Right ventricle myocardium inferior (tissue), 1 donor: ENCODE data around the gene LCOR. TPM values are rescaled to one million over a fixed set of nuclear protein-coding genes. Genes with fewer than 3 reads are reported as not detected.

ENCODE experiments used
- ATAC-seq: fragments of 200-7000 bp; cut with Tn5 transposase; one replicate; pipeline ENCODE4 v1.9.1; 2020; ENCODE audit warnings: mild to moderate bottlenecking, moderate library complexity
- DNase-seq: peaks from one replicate; pipeline ENCODE4 v3.0.0; 2021; ENCODE audit errors: missing footprints
- intact Hi-C: fragments of 100-400 bp; cut with DNase I; formaldehyde crosslinking; loops from one replicate; pipeline ENCODE4 v1.11.0; 2022
- microRNA-seq: library from miRNA; unstranded; fragments of <30 nt; microRNA quantifications from one replicate; pipeline ENCODE4 v1.2.0, GENCODE V29; 2020
- total RNA-seq: library from RNA; stranded (reverse); fragmentation: NEBNext Ultra II Directional; extraction: Animal tissue kit (Norgen Biotek cat#: 25700); gene quantifications from one replicate; pipeline ENCODE4 v1.2.1, GENCODE V29; 2021
- donor health status: DM: no; HTN: yes; CAD: no; lungs with severe emphysema.

Gene LCOR
- total RNA-seq, 1 donor from 2014 or later: 21.7 TPM

DNA sequence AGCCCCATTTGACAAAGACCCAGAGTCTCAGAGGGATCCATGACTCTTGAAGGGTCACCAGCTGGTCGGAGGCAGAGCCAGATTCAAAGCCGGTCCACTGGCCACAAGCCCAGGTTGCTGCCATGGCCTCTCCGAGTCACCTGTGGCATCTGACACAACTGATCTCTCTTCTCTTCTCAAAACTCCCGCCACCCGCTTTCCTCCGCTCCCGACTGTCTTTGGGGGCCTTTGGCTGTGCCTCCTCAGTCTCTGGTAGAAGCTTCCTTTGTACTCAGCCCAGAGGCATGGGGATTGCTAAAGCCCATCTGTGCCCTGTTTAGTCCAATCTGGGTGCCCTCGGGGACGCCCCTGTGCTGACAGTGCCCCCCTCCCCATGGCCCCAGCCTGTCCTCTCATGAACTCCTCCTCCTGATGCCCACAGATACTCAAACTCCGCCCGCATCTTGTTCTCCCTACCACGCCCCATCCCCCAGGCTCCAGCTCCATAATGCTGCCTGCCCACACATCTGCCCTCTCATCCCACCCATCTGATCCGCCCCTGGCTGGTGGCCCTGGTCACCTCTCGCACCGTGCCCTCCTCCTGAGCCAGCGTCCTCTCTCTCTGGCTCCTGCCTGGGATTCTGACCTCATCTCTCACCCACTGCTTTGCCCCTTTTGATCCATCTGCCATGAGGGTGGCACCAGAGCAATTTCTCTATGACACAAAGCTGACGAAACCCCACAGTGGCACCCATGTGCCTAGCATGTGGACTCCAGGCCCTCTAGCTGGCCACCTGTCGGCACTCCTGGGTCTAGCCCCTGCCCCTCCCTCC, 203.1 kb downstream of the LCOR start:
- ATAC-seq (no peak), DNase-seq (no peak)
- intact Hi-C loops: no loop called here

DNA sequence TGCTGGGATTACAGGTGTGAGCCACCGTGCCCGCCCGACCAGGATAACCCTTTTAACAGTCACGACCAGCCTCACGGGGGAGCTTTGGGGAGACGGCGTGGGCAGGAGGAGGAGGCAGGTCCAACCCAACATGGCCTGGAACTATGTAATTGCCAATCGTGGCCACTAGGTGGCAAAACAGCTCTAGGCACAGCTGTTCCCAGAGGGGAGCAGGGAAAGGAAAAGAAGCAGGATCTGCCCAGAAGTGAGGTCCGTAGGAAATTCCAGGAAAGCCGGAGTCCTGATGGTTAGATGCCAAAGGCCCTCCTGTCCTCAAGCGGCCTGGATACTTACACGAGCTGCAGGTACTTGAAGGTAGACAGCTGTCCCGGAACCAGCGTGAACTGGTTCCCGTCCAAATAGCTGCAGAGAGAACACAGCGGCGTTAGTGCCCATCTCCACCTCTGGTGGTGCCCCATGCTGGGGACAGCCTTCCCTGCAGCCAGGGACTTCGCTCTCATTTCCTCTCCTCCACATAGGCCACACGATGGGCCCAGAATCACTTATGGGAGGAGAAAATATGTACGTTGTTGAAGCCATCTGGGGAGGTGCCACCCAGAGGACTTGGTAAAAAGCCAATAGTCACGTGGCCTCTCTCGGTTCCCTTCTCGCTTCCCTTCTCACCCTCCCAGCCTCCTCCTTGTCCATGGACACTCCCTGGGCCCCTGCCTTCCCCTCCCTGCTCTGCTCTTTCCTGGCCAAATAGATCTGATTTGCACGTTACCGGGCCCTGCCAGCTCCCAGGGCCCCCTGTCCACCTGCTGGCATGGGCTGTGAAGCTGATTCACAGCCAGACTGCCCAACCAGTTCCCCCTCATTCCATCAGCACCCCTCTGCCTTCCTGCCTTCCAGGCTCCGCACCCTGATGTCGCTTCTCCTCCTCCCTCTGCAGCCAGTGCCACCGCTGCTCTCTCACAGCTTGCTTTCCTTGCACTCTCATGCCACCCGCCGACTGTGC, 205.6 kb downstream of the LCOR start:
- DNase-seq (peak; percentile 79), ATAC-seq (peak; percentile 88)
- intact Hi-C loops: no loop called here

DNA sequence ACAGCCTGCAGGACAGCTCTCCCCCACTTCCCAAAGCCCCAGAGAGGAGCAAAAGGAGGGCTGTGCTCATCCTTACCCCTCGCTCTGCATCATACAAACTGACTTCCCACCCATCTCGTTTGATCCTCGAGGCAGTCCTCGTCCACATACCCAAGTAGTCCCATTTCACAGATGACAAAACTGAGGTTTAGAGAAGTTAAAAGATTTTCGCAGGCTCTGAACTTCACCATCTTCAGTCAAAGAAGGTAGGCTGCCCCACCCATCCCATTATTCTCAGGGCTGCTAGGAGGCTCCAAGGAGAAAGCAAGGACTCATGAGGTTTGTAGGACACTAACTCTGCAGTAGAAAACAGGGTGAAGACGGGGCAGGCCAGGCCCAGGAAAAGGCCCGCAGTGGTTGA, 206.6 kb downstream of the LCOR start:
- DNase-seq (no peak), ATAC-seq (no peak)
- intact Hi-C loops: no loop called here

DNA sequence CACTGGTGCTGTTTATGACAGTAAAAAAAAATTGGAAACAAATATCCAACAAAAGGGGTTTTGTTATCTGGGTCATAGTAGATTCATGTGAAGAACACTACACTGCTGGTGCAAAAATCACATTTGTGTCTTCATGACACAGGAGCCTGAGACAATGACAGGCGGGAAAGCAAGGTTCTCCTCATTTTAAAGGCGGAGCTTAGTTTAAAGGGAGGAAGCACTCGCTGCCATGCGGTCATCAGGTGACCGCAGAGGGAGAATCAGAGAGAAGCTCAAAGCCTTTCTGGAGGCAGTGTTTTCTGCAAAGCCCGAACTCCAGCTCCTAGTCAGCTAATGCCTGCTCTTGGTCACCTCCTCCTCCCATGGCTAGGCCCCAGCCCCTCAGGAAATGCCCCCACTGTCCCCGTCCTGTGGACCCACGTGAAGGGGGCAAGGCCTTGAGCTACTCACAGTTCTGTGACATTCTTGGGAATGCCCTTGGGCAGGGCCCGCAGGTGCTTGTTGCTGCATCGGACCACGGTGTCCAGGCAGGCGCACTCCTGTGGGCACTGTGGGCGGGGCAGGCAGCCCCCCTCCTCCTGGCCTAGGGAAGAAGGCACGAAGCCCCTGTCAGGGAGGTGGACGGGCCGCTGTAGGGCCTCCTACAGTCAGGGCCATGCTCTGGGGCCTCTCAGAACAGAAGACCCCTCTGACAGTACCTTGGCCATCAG, 207.6 kb downstream of the LCOR start:
- DNase-seq (no peak), ATAC-seq (no peak)
- intact Hi-C loops: no loop called here

DNA sequence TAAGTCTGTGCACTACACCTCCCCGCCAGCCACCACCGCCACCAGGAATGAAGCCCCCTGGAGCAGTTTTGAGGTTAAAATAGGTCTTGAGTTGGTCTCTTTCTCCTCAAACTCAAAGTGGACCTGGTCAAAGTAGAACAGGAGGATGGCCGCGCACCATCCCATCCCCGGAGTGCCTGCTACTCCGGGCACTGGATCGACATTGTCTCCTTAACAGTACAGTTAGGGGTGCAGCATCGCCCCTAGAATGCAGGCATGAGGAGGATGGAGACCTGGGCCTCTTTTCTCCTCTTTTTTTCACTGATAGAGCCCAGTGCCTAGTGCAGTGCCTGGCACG, 208.1 kb downstream of the LCOR start:
- DNase-seq: no peak
- no peak for ATAC-seq
- intact Hi-C loops: no loop called here

DNA sequence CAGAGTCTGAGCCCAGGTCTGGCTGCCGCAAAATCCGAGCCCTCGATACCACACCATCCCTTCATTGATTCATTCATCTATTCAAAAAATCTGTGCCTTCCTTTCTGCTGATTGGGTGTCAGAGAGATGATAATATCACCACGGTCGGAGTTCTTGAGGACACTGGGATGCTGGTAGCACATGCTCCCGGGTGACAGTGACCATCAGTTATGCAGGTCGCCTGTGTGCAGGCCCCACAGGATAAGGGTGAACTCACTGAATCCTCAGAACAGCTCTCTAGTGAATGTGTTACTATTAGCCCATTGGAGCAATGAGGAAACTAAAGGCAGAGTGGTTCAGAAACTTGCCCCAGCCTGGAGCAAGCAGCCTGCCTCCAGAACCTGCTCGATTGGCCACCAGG, 208.6 kb downstream of the LCOR start:
- DNase-seq: no peak
- intact Hi-C loops: no loop called here
- ATAC-seq: no peak

DNA sequence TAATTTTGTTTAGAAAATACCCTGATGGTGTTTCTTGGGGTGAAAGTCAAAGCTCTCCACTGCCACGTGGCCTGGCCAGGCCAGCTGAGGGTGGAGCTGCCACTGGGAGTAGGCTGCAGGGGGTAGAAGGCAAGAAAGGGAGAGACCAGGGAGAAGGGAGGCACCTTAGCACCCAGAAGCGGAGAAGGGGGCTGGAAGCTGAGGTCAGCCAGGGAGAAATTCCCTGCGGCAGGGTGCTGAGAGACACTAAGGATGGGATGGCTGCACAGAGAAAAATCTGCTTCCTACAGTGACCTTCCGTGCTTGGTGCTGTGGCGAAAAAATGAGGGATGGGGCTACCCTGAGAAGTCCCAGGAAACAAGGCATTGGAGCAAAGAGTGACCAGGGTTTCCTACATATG, 210.0 kb downstream of the LCOR start:
- intact Hi-C loops: no loop called here
- no peak for ATAC-seq

DNA sequence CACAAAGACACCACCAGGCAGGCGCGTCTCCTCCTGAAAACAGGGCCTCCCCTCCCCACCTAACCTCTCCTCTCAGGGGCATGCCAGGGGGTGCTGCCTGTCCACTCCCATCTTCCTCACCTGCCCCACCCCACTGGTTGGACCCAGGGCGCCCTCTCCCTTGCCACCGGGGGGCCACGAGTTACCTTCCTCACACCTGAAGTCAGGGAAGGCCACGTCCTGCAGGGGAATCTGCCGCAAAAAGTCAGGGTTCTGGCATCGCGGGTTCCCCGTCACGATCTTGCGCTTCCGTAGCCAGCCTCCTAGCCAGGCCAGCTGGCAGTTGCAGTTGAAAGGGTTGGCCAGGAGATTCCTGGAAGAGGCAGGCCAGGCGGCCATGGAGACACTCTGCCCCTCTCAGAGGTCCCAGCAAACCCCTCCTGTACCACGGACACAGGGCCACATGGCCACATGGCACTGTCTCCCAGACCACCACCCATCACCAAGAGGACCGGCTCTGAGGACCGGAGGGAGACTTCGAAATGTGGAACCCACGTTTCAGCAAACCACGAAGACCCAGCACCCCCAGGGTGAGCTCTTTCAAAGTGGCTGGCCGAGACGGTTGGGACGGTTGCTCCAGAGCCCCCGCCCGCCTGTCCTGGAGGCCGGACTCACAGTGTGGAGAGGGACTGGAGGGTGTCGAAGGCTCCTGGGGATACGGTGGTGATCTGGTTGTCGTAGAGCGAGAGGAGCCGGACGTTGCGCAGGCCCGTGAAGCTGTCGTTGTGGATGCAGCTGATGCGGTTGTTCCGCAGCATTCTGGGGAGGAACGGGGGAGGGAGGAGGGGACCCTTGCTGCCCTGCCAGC, 210.8 kb downstream of the LCOR start:
- intact Hi-C loops: no loop called here
- DNase-seq: no peak
- no peak for ATAC-seq

More for the DNA sequence above, 210.0 kb downstream of the LCOR start:
- DNase-seq: no peak

DNA sequence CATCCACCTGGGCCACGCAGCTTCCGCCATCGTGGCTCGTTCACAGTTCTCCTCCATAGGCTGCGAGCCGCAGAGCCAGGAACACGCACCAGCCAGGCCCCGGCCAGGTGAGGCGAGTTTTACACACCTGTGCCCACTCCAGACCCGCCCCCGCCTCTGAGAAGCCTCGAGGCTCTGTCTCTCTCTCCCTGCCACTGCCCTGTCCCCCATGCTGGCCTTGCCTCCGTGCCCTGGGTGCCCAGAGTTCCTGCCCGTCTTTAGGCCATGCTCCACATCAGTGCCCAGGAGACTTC, 211.4 kb downstream of the LCOR start:
- intact Hi-C loops: no loop called here
- no peak for ATAC-seq
- DNase-seq: no peak

Small RNAs within 50 kb of the gene (microRNA-seq; reads per million reads assigned to microRNA genes)
- gene MIR607: not detected

Other genes with a start within 250 kb of the LCOR start
- 65.9 TPM for gene TM9SF3, start 245.3 kb upstream of the LCOR start, total RNA-seq
- gene PIK3AP1, start 111.8 kb upstream of the LCOR start, total RNA-seq: 7.6 TPM